Prostate gland (tissue), 2 donors: ENCODE measurements around the gene SEMA4G.

Experiments used
- CTCF ChIP-seq, 4 experiments: fragments of 200-600 bp in 2 of 4; fragments of 450-650 bp in 2 of 4; sonication (generic) in 2 of 4; IDR thresholded peaks; 1 replicate in 3 of 4; 2 replicates in 1 of 4; pipeline ENCODE4 v1.5.1; 2016 to 2019; ENCODE audit warnings: antibody characterized with exemption in 4 of 4, mild to moderate bottlenecking in 2 of 4, moderate library complexity in 2 of 4
- POLR2AphosphoS5 ChIP-seq: sonication (generic); formaldehyde crosslinking; IDR thresholded peaks from one replicate; pipeline ENCODE4 v1.6.1; 2017; ENCODE audit warnings: antibody characterized with exemption

GRCh38 chr10:101002456-101002855, 33.2 kb downstream of the SEMA4G start:
- no peak for TF ChIP-seq POLR2AphosphoS5
- no peak for TF ChIP-seq CTCF (IDR thresholded peaks at IDR 0.05)
